Neural progenitor cell (in vitro differentiated cells): ENCODE results near the gene RASGRP1.

Experiments used
- EZH2 ChIP-seq: fragments of 200-600 bp; sonication (generic); IDR thresholded peaks from 2 replicates; pipeline ENCODE4 v1.6.1; 2017; ENCODE audit warnings: antibody characterized with exemption, mild to moderate bottlenecking, moderate library complexity
- EZH2phosphoT487 ChIP-seq: fragments of 200-600 bp; sonication (generic); IDR thresholded peaks from 2 replicates; pipeline ENCODE4 v1.6.1; 2017; ENCODE audit warnings: antibody characterized with exemption
- TF ChIP-seq, protein P1 (sequence below): fragments of 200-600 bp; sonication (generic); IDR thresholded peaks from 2 replicates; pipeline ENCODE4 v1.5.1; 2017; ENCODE audit warnings: antibody characterized with exemption, mild to moderate bottlenecking

DNA sequence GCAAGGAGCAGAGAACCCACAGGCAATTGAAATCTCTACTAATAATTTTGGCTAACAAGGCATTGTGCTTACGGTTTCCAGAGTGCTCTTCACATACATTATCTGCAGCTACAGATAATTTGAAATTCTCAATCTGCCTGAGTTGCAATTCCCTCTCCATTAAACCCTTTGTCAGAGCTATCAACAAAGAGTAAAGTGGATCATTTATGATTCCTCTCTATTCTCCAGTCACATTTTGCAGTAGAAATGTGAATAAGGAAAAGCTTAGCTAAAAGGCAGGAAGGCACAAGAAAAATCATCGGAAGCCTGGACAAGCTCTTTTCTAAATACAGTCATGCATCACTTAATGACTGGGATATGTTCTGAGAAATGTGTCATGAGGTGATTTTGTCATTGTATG, 61.1 kb downstream of the RASGRP1 start:
- TF ChIP-seq, protein P1, sequence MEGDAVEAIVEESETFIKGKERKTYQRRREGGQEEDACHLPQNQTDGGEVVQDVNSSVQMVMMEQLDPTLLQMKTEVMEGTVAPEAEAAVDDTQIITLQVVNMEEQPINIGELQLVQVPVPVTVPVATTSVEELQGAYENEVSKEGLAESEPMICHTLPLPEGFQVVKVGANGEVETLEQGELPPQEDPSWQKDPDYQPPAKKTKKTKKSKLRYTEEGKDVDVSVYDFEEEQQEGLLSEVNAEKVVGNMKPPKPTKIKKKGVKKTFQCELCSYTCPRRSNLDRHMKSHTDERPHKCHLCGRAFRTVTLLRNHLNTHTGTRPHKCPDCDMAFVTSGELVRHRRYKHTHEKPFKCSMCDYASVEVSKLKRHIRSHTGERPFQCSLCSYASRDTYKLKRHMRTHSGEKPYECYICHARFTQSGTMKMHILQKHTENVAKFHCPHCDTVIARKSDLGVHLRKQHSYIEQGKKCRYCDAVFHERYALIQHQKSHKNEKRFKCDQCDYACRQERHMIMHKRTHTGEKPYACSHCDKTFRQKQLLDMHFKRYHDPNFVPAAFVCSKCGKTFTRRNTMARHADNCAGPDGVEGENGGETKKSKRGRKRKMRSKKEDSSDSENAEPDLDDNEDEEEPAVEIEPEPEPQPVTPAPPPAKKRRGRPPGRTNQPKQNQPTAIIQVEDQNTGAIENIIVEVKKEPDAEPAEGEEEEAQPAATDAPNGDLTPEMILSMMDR: no peak
- TF ChIP-seq EZH2 (no peak), EZH2phosphoT487 (no peak)
